Upper lobe of right lung (tissue), 1 donor: ENCODE measurements around the gene SARNP. TPM values are rescaled to one million over a fixed set of nuclear protein-coding genes. Genes with fewer than 3 reads are reported as not detected.

ENCODE experiments used
- ATAC-seq: fragments of 200-7000 bp; cut with Tn5 transposase; one replicate; pipeline ENCODE4 v1.9.1; 2020; ENCODE audit warnings: mild to moderate bottlenecking, moderate library complexity
- DNase-seq: peaks from one replicate; pipeline ENCODE4 v3.0.0-alpha.2; 2020
- H3K27ac ChIP-seq: fragments of 200-600 bp; one replicate; pipeline ENCODE4 v1.8.0; 2022
- H3K27me3 ChIP-seq: fragments of 200-600 bp; one replicate; pipeline ENCODE4 v1.8.0; 2022; ENCODE audit warnings: mild to moderate bottlenecking
- H3K36me3 ChIP-seq: fragments of 200-600 bp; one replicate; pipeline ENCODE4 v1.8.0; 2022
- H3K4me1 ChIP-seq: fragments of 200-600 bp; one replicate; pipeline ENCODE4 v1.8.0; 2022
- H3K4me3 ChIP-seq: fragments of 200-600 bp; one replicate; pipeline ENCODE4 v1.8.0; 2022; ENCODE audit warnings: mild to moderate bottlenecking
- H3K9me3 ChIP-seq: fragments of 200-600 bp; one replicate; pipeline ENCODE4 v1.8.0; 2022
- CTCF ChIP-seq: fragments of 200-600 bp; IDR thresholded peaks from one replicate; pipeline ENCODE4 v1.8.0; 2022; ENCODE audit warnings: antibody characterized with exemption
- intact Hi-C: fragments of 100-400 bp; cut with DNase I; formaldehyde crosslinking; loops from one replicate; pipeline ENCODE4 v1.11.0; 2022
- total RNA-seq: library from RNA; stranded (reverse); fragmentation: NEBNext Ultra II Directional; extraction: Animal tissue kit (Norgen Biotek cat#: 25700); gene quantifications from one replicate; pipeline ENCODE4 v1.2.1, GENCODE V29; 2021
- donor health status: DM: no; HTN: yes; CAD: no; lungs with severe emphysema.

SARNP gene
- total RNA-seq, 1 donor from 2014 or later: 43.6 TPM

GRCh38 chr12:55715833-55716581 lies 101.5 kb downstream of the SARNP start, which contains the start of gene BLOC1S1:
Gene BLOC1S1 (plus strand): TSS chr12:55716046. CDS start chr12:55716052, 6 bp downstream.
- peak; percentile 90 for ATAC-seq
- peak within 1 kb of the TSS; percentile 92 for H3K27ac ChIP-seq
- no peak for TF ChIP-seq CTCF
- intact Hi-C loops: no loop called here
- peaks cover 5% of the 10 kb centered on the region for H3K36me3 ChIP-seq
- peak; percentile 96 for DNase-seq
- H3K4me1 ChIP-seq: peaks cover 46% of the 10 kb centered on the region
- H3K27me3 ChIP-seq: no peaks in the 10 kb centered on the region
- H3K9me3 ChIP-seq: no peaks in the 10 kb centered on the region
- peak within 1 kb of the TSS; percentile 85 for H3K4me3 ChIP-seq

- H3K27ac ChIP-seq: peak overlapping the region; percentile 92
- H3K36me3 ChIP-seq: peaks cover 5% of the 10 kb centered on the region
- H3K9me3 ChIP-seq: no peaks in the 10 kb centered on the region
- intact Hi-C loops: no loop called here
- ATAC-seq (no peak), DNase-seq (no peak)
- peaks cover 38% of the 10 kb centered on the region for H3K4me1 ChIP-seq
- TF ChIP-seq CTCF: no peak
- peak overlapping the region; percentile 85 for H3K4me3 ChIP-seq
- H3K27me3 ChIP-seq: no peaks in the 10 kb centered on the region
These were observed 102.3 kb downstream of the SARNP start for GRCh38 chr12:55715169-55715764.

GRCh38 chr12:55713721-55714120 lies 103.8 kb downstream of the SARNP start:
- H3K4me1 ChIP-seq: peaks cover 34% of the 10 kb centered on the region
- intact Hi-C loops: no loop called here
- no peaks in the 10 kb centered on the region for H3K36me3 ChIP-seq
- H3K27me3 ChIP-seq: no peaks in the 10 kb centered on the region
- ATAC-seq: no peak
- DNase-seq: no peak
- no peaks in the 10 kb centered on the region for H3K9me3 ChIP-seq
- no peak overlapping the region for H3K4me3 ChIP-seq
- TF ChIP-seq CTCF: no peak
- no peak overlapping the region for H3K27ac ChIP-seq

- H3K9me3 ChIP-seq: no peaks in the 10 kb centered on the region
- no peaks in the 10 kb centered on the region for H3K27me3 ChIP-seq
- DNase-seq (no peak), ATAC-seq (no peak)
- no peak overlapping the region for H3K4me3 ChIP-seq
- H3K36me3 ChIP-seq: no peaks in the 10 kb centered on the region
- no peak overlapping the region for H3K27ac ChIP-seq
- intact Hi-C loops: no loop called here
- peaks cover 32% of the 10 kb centered on the region for H3K4me1 ChIP-seq
- TF ChIP-seq CTCF: no peak
These were observed 104.7 kb downstream of the SARNP start for GRCh38 chr12:55712700-55713415.

GRCh38 chr12:55711786-55712553 lies 105.6 kb downstream of the SARNP start:
- intact Hi-C loops: no loop called here
- no peak for ATAC-seq
- Histone ChIP-seq H3K36me3 (no peaks in the 10 kb centered on the region), H3K4me1 (peaks cover 27% of the 10 kb centered on the region), H3K27ac (no peak overlapping the region), H3K4me3 (no peak overlapping the region), H3K27me3 (peaks cover 5% of the 10 kb centered on the region), H3K9me3 (no peaks in the 10 kb centered on the region)
- no peak for TF ChIP-seq CTCF
- DNase-seq: no peak
